B cell (primary cell): ENCODE data around the gene CAMKK2.

Source experiments
- EZH2 ChIP-seq: IDR thresholded peaks from 2 replicates; pipeline ENCODE4 v1.6.1; 2012; ENCODE audit warnings: borderline replicate concordance, low read depth, mild to moderate bottlenecking, moderate library complexity, low read length; ENCODE audit not compliant: insufficient read depth, poor library complexity, severe bottlenecking
- TF ChIP-seq, protein P1 (sequence below): fragments of 200-600 bp; IDR thresholded peaks from one replicate; pipeline ENCODE4 v1.8.0; 2022; ENCODE audit warnings: antibody characterized with exemption, mild to moderate bottlenecking

DNA sequence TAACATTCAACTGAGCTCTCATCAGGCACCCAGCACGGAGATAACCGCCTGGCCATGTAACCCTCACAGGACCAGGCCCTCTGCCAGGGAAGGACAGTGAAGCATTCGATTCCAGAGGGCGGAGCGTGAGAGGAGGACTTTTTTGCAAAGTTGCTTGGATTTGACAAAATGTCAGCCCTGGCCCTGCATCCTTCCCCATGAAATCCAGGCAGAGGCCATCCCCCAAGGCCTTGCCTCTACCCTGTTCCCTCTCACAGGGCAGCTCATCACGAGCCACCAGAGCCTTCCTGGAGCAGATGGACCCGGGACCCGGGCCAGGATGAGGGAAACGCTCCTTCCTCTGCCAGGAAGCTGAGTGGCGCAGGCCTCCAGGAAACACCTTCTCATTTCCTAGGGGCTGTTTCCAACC is 17.0 kb downstream of the CAMKK2 start:
- TF ChIP-seq, protein P1, sequence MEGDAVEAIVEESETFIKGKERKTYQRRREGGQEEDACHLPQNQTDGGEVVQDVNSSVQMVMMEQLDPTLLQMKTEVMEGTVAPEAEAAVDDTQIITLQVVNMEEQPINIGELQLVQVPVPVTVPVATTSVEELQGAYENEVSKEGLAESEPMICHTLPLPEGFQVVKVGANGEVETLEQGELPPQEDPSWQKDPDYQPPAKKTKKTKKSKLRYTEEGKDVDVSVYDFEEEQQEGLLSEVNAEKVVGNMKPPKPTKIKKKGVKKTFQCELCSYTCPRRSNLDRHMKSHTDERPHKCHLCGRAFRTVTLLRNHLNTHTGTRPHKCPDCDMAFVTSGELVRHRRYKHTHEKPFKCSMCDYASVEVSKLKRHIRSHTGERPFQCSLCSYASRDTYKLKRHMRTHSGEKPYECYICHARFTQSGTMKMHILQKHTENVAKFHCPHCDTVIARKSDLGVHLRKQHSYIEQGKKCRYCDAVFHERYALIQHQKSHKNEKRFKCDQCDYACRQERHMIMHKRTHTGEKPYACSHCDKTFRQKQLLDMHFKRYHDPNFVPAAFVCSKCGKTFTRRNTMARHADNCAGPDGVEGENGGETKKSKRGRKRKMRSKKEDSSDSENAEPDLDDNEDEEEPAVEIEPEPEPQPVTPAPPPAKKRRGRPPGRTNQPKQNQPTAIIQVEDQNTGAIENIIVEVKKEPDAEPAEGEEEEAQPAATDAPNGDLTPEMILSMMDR = no peak
- TF ChIP-seq EZH2 = no peak
